H1 (cell line): ENCODE measurements around the gene TGM4. TPM values are rescaled to one million over a fixed set of nuclear protein-coding genes. Genes with fewer than 3 reads are reported as not detected.
A peak's percentile ranks its signal among the peaks of the same experiment; 100 is the strongest.

Experiments
- CTCF ChIA-PET: fragments of 300-600 bp; sonication (Branson Sonifier 250); formaldehyde crosslinking; loops from one replicate; lab custom pipeline; 2021; ENCODE audit not compliant: partially characterized antibody; lab: Charles Lee
- POLR2A ChIA-PET: fragments of 300-600 bp; sonication (Branson Sonifier 250); formaldehyde crosslinking; loops from one replicate; lab custom pipeline; 2021; ENCODE audit warnings: inconsistent platforms; ENCODE audit not compliant: partially characterized antibody; lab: Charles Lee
- DNase-seq, 2 experiments: peaks; one replicate each; pipeline versions ENCODE4 v3.0.0 to v3.0.0-alpha.2; 2010 to 2022; ENCODE audit warnings: low spot score in 2 of 2, low read depth in 1 of 2, mixed read lengths in 1 of 2
- FAIRE-seq: peaks from 2 replicates; lab custom pipeline; 2011; peaks lifted over from hg19 to GRCh38; lab: Jason Lieb, UNC
- H2AFZ ChIP-seq: 2 replicates; pipeline ENCODE4 v1.8.1; 2012; ENCODE audit warnings: low read length, inconsistent platforms
- H2AK5ac ChIP-seq: 2 replicates; pipeline ENCODE4 v1.6.1; 2013; ENCODE audit warnings: low read depth, low read length
- H2BK120ac ChIP-seq: replicated peaks from 2 replicates; pipeline ENCODE3; 2013; ENCODE audit warnings: low read depth, low read length, inconsistent platforms
- H2BK12ac ChIP-seq: 2 replicates; pipeline ENCODE4 v1.6.1; 2013; ENCODE audit warnings: low read depth, low read length
- H2BK15ac ChIP-seq: 2 replicates; pipeline ENCODE4 v1.6.1; 2013; ENCODE audit warnings: low read length
- H2BK20ac ChIP-seq: 2 replicates; pipeline ENCODE4 v1.6.1; 2013; ENCODE audit warnings: low read length
- H2BK5ac ChIP-seq: 2 replicates; pipeline ENCODE4 v1.6.1; 2013; ENCODE audit warnings: low read depth, low read length
- H3K14ac ChIP-seq: 2 replicates; pipeline ENCODE4 v1.6.1; 2013; ENCODE audit warnings: inconsistent platforms; ENCODE audit not compliant: insufficient read length
- H3K18ac ChIP-seq: 2 replicates; pipeline ENCODE4 v1.6.1; 2013; ENCODE audit warnings: low read length; ENCODE audit errors: extremely low read depth
- H3K23ac ChIP-seq: 2 replicates; pipeline ENCODE4 v1.6.1; 2013; ENCODE audit warnings: inconsistent platforms; ENCODE audit not compliant: insufficient read length
- H3K23me2 ChIP-seq: 2 replicates; pipeline ENCODE4 v1.6.1; 2013; ENCODE audit warnings: low read depth, low read length
- H3K27ac ChIP-seq: 2 replicates; pipeline ENCODE4 v1.6.1; 2011; ENCODE audit warnings: low read depth, low read length, inconsistent platforms
- H3K27me3 ChIP-seq, 4 experiments: replicated peaks in 1 of 4; 1 replicate in 1 of 4; 2 replicates in 3 of 4; pipeline versions ENCODE4 v1.6.1 to v1.8.1; 2011 to 2013; ENCODE audit warnings: low read length in 3 of 4, mild to moderate bottlenecking in 3 of 4, inconsistent platforms in 2 of 4, mixed read lengths in 2 of 4, moderate library complexity in 1 of 4; ENCODE audit not compliant: control insufficient read depth in 3 of 4, insufficient read depth in 3 of 4; ENCODE audit errors: extremely low read depth in 1 of 4
- H3K36me3 ChIP-seq, 4 experiments: 2 replicates each; pipeline versions ENCODE4 v1.6.1 to v1.8.1; 2011 to 2013; ENCODE audit warnings: mild to moderate bottlenecking in 4 of 4, low read length in 3 of 4, moderate library complexity in 2 of 4, control low read depth in 1 of 4, inconsistent platforms in 1 of 4; ENCODE audit not compliant: insufficient read depth in 4 of 4, control insufficient read depth in 2 of 4
- H3K4ac ChIP-seq: replicated peaks from 2 replicates; pipeline ENCODE3; 2013; ENCODE audit warnings: low read length, low read depth, mixed read lengths, inconsistent platforms; ENCODE audit not compliant: insufficient read length
- H3K4me1 ChIP-seq, 4 experiments: replicated peaks in 1 of 4; 1 replicate in 1 of 4; 2 replicates in 3 of 4; pipeline versions ENCODE4 v1.6.1 to v1.8.1; 2011 to 2013; ENCODE audit warnings: low read length in 3 of 4, inconsistent platforms in 2 of 4, mixed read lengths in 1 of 4; ENCODE audit not compliant: insufficient read depth in 4 of 4, control insufficient read depth in 3 of 4
- H3K4me2 ChIP-seq, 2 experiments: 2 replicates each; pipeline versions ENCODE4 v1.6.1 to v1.8.1; 2011 to 2013; ENCODE audit warnings: low read depth in 2 of 2, low read length in 2 of 2, control low read depth in 1 of 2, inconsistent platforms in 1 of 2, mild to moderate bottlenecking in 1 of 2; ENCODE audit not compliant: insufficient read depth in 1 of 2
- H3K4me3 ChIP-seq, 4 experiments: fragments of 200-600, 300-600 bp in 1 of 4; sonication (generic), shearing (Covaris generic), sonication (Bioruptor Twin) in 1 of 4; 2 replicates each; pipeline versions ENCODE4 v1.5.1 to v1.8.1; 2011 to 2016; ENCODE audit warnings: low read length in 4 of 4, low read depth in 3 of 4, control low read depth in 2 of 4, inconsistent platforms in 2 of 4, mild to moderate bottlenecking in 2 of 4, mixed read lengths in 1 of 4, moderate library complexity in 1 of 4; ENCODE audit not compliant: insufficient read depth in 2 of 4; ENCODE audit errors: extremely low read depth in 1 of 4
- H3K56ac ChIP-seq: replicated peaks from 2 replicates; pipeline ENCODE3; 2013; ENCODE audit warnings: low read depth, mild to moderate bottlenecking, mixed read lengths, low read length, inconsistent platforms; ENCODE audit not compliant: insufficient read length
- H3K79me1 ChIP-seq: 2 replicates; pipeline ENCODE4 v1.6.1; 2013; ENCODE audit warnings: low read depth, low read length, control low read depth
- H3K79me2 ChIP-seq, 2 experiments: 2 replicates each; pipeline versions ENCODE4 v1.6.1 to v1.8.1; 2012 to 2013; ENCODE audit warnings: low read length in 2 of 2, mild to moderate bottlenecking in 2 of 2, inconsistent platforms in 1 of 2; ENCODE audit not compliant: insufficient read depth in 2 of 2, control insufficient read depth in 1 of 2
- H3K9ac ChIP-seq, 4 experiments: replicated peaks in 1 of 4; 1 replicate in 1 of 4; 2 replicates in 3 of 4; pipeline versions ENCODE4 v1.6.1 to v1.8.1; 2011 to 2013; ENCODE audit warnings: low read depth in 3 of 4, low read length in 3 of 4, control low read depth in 2 of 4, mild to moderate bottlenecking in 2 of 4, moderate library complexity in 2 of 4, inconsistent platforms in 1 of 4; ENCODE audit errors: extremely low read depth in 1 of 4
- H3K9me3 ChIP-seq, 2 experiments: 2 replicates each; pipeline versions ENCODE4 v1.6.1 to v1.8.1; 2012 to 2013; ENCODE audit warnings: mild to moderate bottlenecking in 2 of 2, moderate library complexity in 2 of 2, control low read depth in 1 of 2, inconsistent platforms in 1 of 2, low read depth in 1 of 2, low read length in 1 of 2, mixed read lengths in 1 of 2; ENCODE audit not compliant: insufficient read depth in 2 of 2
- H4K20me1 ChIP-seq, 2 experiments: replicated peaks in 1 of 2; 2 replicates each; pipeline versions ENCODE3 to v1.8.1; 2011 to 2013; ENCODE audit warnings: inconsistent platforms in 2 of 2, low read length in 2 of 2, mild to moderate bottlenecking in 1 of 2; ENCODE audit not compliant: insufficient read depth in 2 of 2, control insufficient read depth in 1 of 2
- H4K5ac ChIP-seq: 2 replicates; pipeline ENCODE4 v1.6.1; 2013; ENCODE audit warnings: low read length, low read depth, mixed read lengths, inconsistent platforms; ENCODE audit not compliant: insufficient read length
- H4K8ac ChIP-seq: 2 replicates; pipeline ENCODE4 v1.8.0; 2013; ENCODE audit warnings: mild to moderate bottlenecking, moderate library complexity, low read length, inconsistent platforms; ENCODE audit not compliant: insufficient read depth; ENCODE audit errors: extremely low read depth
- H4K91ac ChIP-seq: replicated peaks from 2 replicates; pipeline ENCODE3; 2013; ENCODE audit warnings: low read length, mixed read lengths, inconsistent platforms; ENCODE audit not compliant: insufficient read length
- CHD2 ChIP-seq: IDR thresholded peaks from 2 replicates; pipeline ENCODE4 v1.6.1; 2012; ENCODE audit warnings: low read length, improper control_type of control experiment
- CREB1 ChIP-seq: IDR thresholded peaks from 2 replicates; pipeline ENCODE4 v1.6.1; 2012; ENCODE audit warnings: inconsistent platforms
- CTCF ChIP-seq, 3 experiments: IDR thresholded peaks; 1 replicate in 2 of 3; 2 replicates in 1 of 3; pipeline versions ENCODE4 v1.5.1 to v1.6.1; 2011; ENCODE audit warnings: low read length in 3 of 3, mild to moderate bottlenecking in 3 of 3, inconsistent platforms in 2 of 3, low read depth in 1 of 3, moderate library complexity in 1 of 3; ENCODE audit not compliant: insufficient read depth in 1 of 3; ENCODE audit errors: control extremely low read depth in 1 of 3
- HDAC2 ChIP-seq, 2 experiments: fragments of 300-600 bp in 1 of 2; sonication (generic) in 1 of 2; IDR thresholded peaks; 2 replicates each; pipeline ENCODE4 v1.6.1; 2011 to 2012; ENCODE audit warnings: low read depth in 2 of 2, low read length in 2 of 2, mild to moderate bottlenecking in 2 of 2, moderate library complexity in 2 of 2, borderline replicate concordance in 1 of 2, inconsistent platforms in 1 of 2
- KDM4A ChIP-seq: IDR thresholded peaks from one replicate; pipeline ENCODE4 v1.7.1; 2012; ENCODE audit warnings: low read depth, mild to moderate bottlenecking, moderate library complexity, low read length, inconsistent platforms; ENCODE audit not compliant: severe bottlenecking
- MAX ChIP-seq: IDR thresholded peaks from 2 replicates; pipeline ENCODE4 v1.6.1; 2012; ENCODE audit warnings: inconsistent platforms
- SAP30 ChIP-seq: fragments of 300-600 bp; sonication (generic); IDR thresholded peaks from 2 replicates; pipeline ENCODE4 v1.7.1; 2012; ENCODE audit warnings: low read length, moderate library complexity, mild to moderate bottlenecking, inconsistent platforms; ENCODE audit not compliant: insufficient read depth, insufficient replicate concordance
- TBP ChIP-seq: IDR thresholded peaks from 2 replicates; pipeline ENCODE4 v1.6.1; 2011; ENCODE audit warnings: low read depth, low read length, improper control_type of control experiment
- ZNF274 ChIP-seq: IDR thresholded peaks from 2 replicates; pipeline ENCODE4 v1.7.0; 2012; ENCODE audit warnings: low read length, borderline replicate concordance; ENCODE audit errors: extremely low read depth
- WGBS, 2 experiments: shearing (Covaris generic) in 1 of 2; methylation state at CpG; one replicate each; pipeline versions ENCODE4 v1.1.6 to v1.1.7; 2013 to 2015; ENCODE audit warnings: low lambda C conversion rate in 2 of 2, mixed read lengths in 2 of 2, inconsistent platforms in 1 of 2, low coverage in 1 of 2, missing lambda C conversion rate in 1 of 2; ENCODE audit not compliant: insufficient replicate concordance in 2 of 2, insufficient coverage in 1 of 2, insufficient read length in 1 of 2; ENCODE audit errors: extremely low coverage in 1 of 2, missing lambda C conversion rate in 1 of 2; 5-methylcytosine and 5-hydroxymethylcytosine counted together
- polyA plus RNA-seq, 7 experiments: library from polyadenylated mRNA; depleted of rRNA in 3 of 7; stranded (reverse) in 5 of 7; unstranded in 2 of 7; fragments of >200 nt in 5 of 7; fragments of 200-250 nt in 2 of 7; gene quantifications; 1 replicate in 5 of 7; 2 replicates in 1 of 7; 4 replicates in 1 of 7; pipeline versions ENCODE4 v1.2.1 to v1.2.3, GENCODE V29; 2011 to 2013; ENCODE audit warnings: missing spikeins in 2 of 7, mixed read lengths in 2 of 7
- total RNA-seq: library from RNA; stranded (reverse); fragmentation: NEBNext Ultra II Directional; extraction: Animal tissue kit (Norgen Biotek cat#: 25700); gene quantifications from 2 replicates; pipeline ENCODE4 v1.2.1, GENCODE V29; 2021

The TGM4 gene
- total and polyA plus RNA-seq, 2 of the 8 experiments (the other 6 are each of a cell fraction or from before 2014, with no cell fraction given), result 0.02 TPM; not detected in 1

- no peaks in the 10 kb centered on the region for H3K23me2 ChIP-seq
- H4K91ac ChIP-seq, result no peak overlapping the region
- H3K18ac ChIP-seq, result no peak overlapping the region
- H3K9me3 ChIP-seq, result peaks cover 0 to 3% of the 10 kb centered on the region in 2 experiments; a peak in 1 of 4 replicates
- H2BK12ac ChIP-seq, result no peak overlapping the region
- H4K20me1 ChIP-seq, result no peaks in the 10 kb centered on the region
- no peaks in the 10 kb centered on the region for H3K79me2 ChIP-seq
- H4K5ac ChIP-seq, result no peak overlapping the region
- H3K4me2 ChIP-seq, result no peak overlapping the region
- WGBS, 2 experiments, result 53% methylated on average over 4 of the region's 4 CpGs; no CpG with 5 or more reads in 1 of the 2 experiments
- no peak overlapping the region for H3K14ac ChIP-seq
- ChIA-PET POLR2A (interaction anchor here (0.6 to 2.1 kb wide), 5 partner anchors 9 to 54 kb away, joined by 3 to 5 read pairs (median 4); no protein-coding TSS in a partner anchor), CTCF (interaction anchor here (0.6 to 6.3 kb wide), 42 partner anchors 8 to 597 kb away, joined by 3 to 69 read pairs (median 4); partner anchors contain the start of genes EXOSC7 and TMEM42)
- H4K8ac ChIP-seq, result no peak overlapping the region
- H3K27ac ChIP-seq, result no peak overlapping the region
- H2BK120ac ChIP-seq, result no peak overlapping the region
- H3K27me3 ChIP-seq, result no peaks in the 10 kb centered on the region
- no peak overlapping the region for H3K4me3 ChIP-seq
- H3K4me1 ChIP-seq, result peaks cover 0 to 2% (median 0%) of the 10 kb centered on the region in 4 experiments; a peak in 1 of 7 replicates
- H3K23ac ChIP-seq, result no peak overlapping the region
- no peak overlapping the region for H2BK20ac ChIP-seq
- no peak overlapping the region for H2AFZ ChIP-seq
- no peak overlapping the region for H3K4ac ChIP-seq
- no peaks in the 10 kb centered on the region for H3K36me3 ChIP-seq
- DNase-seq, result peak; percentile 58 to 85
- H3K56ac ChIP-seq, result no peak overlapping the region
- H2AK5ac ChIP-seq, result no peak overlapping the region
- FAIRE-seq, result peak; percentile 89
- H3K9ac ChIP-seq, result no peak overlapping the region
- no peak overlapping the region for H2BK5ac ChIP-seq
- H3K79me1 ChIP-seq, result no peaks in the 10 kb centered on the region
- H2BK15ac ChIP-seq, result no peak overlapping the region
- TF ChIP-seq KDM4A (no peak), TBP (no peak), HDAC2 (IDR thresholded peaks at IDR 0.05; ENCODE audit: borderline replicate concordance in 1 of 2, low read depth in 2 of 2, low read length in 2 of 2) (no peak), ZNF274 (no peak), CHD2 (no peak), CREB1 (0 out of 2 replicates have a peak, but pooled peaks have one; percentile 11), MAX (0 out of 2 replicates have a peak, but pooled peaks have one; percentile 22), SAP30 (no peak), CTCF (IDR thresholded peaks at IDR 0.05; ENCODE audit: control extremely low read depth in 1 of 3, insufficient read depth in 1 of 3, low read depth in 1 of 3, low read length in 3 of 3) (peak; percentile 77 to 96 (median 84))
Observed at GRCh38 chr3:44913868-44914468, 39.6 kb downstream of the TGM4 start.
